Panc1 (cell line): ENCODE measurements around the gene ADAMTS4.

Experiments
- CTCF ChIP-seq: fragments of 450-650 bp; IDR thresholded peaks from 2 replicates; pipeline ENCODE4 v1.5.1; 2017; ENCODE audit warnings: mild to moderate bottlenecking
- POLR2AphosphoS5 ChIP-seq: IDR thresholded peaks from 2 replicates; pipeline ENCODE4 v1.6.1; 2012; ENCODE audit warnings: mild to moderate bottlenecking, low read depth, low read length, moderate library complexity
- SIN3A ChIP-seq: IDR thresholded peaks from 2 replicates; pipeline ENCODE4 v1.6.1; 2012; ENCODE audit warnings: low read depth, mild to moderate bottlenecking, low read length, moderate library complexity, borderline replicate concordance; ENCODE audit not compliant: insufficient read depth

DNA sequence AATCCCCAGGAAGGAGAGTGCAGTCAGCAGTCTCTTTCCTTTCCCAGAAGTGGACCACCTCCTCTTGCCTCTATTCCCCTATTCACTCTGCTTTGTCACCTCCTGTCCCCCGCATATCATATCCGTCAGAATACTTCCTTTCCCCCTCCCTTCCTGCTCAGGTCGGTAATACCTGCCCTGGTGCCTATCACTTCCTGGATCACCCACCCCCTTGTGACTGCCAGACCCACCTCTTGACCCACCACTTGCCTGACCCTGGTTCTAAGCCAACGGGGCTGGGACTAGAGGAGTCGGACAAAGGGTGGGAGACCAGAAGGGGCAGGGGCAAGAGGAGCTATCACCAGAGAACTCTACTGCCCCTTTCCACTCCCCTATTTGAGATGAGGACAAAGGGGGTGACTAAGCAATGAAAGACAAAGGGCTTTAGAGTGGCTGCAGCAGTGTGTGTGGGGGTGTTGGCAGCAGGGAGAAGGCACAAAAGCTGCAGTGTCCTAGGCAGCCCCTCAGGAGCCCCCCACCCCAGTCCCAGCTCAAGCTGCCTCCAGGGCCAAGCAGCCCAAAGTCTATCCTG lies 1.7 kb upstream of the ADAMTS4 start:
- TF ChIP-seq CTCF (no peak), POLR2AphosphoS5 (no peak), SIN3A (no peak)
